HT-29 (cell line): Measurements from ENCODE around the gene CCM2. TPM values are rescaled to one million over a fixed set of nuclear protein-coding genes. Genes with fewer than 3 reads are reported as not detected.
"Not testable (repeated sequence)": the region's sequence is repeated elsewhere in the genome, so short reads cannot be mapped to it uniquely, and the experiment has no call there.

Experiments
- DNase-seq: peaks from one replicate; pipeline ENCODE4 v3.0.0-alpha.2; 2015; ENCODE audit warnings: low spot score
- total RNA-seq: library from RNA; depleted of rRNA; stranded (reverse); fragments of >200 nt; shearing (Covaris generic); gene quantifications from 2 replicates; pipeline ENCODE4 v1.2.3, GENCODE V29; 2014

Gene CCM2
- total RNA-seq, 1 experiment from 2014 or later, result 90.2 TPM

GRCh38 chr7:44999245-45000092 is 532 bp upstream of the CCM2 start:
- peak; percentile 99 for DNase-seq

DNA sequence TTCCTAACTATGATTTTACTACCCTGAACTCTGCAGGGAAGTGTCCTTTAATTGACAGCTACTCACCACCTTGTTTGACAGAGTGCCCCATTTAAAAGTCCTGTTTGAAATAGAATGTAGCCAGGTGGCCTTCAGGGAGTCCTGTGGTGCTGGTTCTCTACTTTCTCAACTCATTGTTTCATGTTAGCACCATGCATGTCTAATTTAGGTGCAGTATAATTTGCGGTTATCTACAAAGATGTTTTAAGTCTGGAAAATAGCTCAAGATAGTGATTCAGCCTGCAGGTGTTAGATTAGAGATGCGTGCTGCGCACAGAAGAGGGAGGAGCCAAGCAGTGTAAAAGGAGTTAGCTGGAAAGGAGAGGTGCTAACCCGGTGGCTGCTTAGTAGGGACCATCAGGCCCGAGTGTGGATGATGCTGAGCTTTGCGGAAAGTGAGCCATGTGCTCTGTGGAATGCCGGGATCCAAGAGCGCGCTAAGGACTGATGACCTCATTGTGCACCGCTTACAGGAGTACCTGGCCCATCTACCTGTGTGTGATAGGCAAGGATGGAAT is 1.2 kb downstream of the CCM2 start:
- peak; percentile 69 for DNase-seq

- DNase-seq, result no peak
These were observed 1.8 kb downstream of the CCM2 start for GRCh38 chr7:45001826-45002225.

- DNase-seq, result no peak
These were observed 3.8 kb downstream of the CCM2 start for GRCh38 chr7:45003789-45004188.

GRCh38 chr7:45007106-45007505 is 7.1 kb downstream of the CCM2 start:
- DNase-seq, result no peak

- DNase-seq, result no peak
These were observed 7.7 kb downstream of the CCM2 start for GRCh38 chr7:45007571-45008328.

DNA sequence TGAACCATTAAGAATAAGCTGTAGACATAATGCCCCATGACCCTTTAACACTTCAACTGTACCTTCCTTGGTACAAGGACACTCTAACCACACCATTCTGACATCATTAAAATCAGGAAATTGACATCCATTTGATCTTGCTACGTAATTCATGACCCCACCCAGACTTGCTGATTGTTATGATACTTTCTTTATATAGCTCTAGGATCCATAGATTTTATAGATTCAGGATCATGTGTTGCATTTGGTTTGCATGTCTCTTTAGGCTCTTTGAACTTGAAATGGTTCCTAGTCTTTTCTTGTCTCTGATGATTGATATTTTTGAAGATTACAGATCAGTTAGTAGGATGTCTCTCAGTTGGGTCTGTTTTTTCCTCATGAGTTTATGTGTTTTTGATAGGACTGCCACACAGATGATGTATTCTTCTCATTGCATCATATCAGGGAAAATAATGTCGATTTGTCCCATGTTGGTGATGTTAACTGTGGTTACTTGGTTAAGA is 13.5 kb downstream of the CCM2 start:
- DNase-seq, result no peak

- no peak for DNase-seq
These were observed 15.3 kb downstream of the CCM2 start for GRCh38 chr7:45015313-45015712.

- DNase-seq, result no peak
These were observed 17.3 kb downstream of the CCM2 start for GRCh38 chr7:45017253-45017652.

GRCh38 chr7:45020915-45021314 is 20.9 kb downstream of the CCM2 start:
- no peak for DNase-seq

DNA sequence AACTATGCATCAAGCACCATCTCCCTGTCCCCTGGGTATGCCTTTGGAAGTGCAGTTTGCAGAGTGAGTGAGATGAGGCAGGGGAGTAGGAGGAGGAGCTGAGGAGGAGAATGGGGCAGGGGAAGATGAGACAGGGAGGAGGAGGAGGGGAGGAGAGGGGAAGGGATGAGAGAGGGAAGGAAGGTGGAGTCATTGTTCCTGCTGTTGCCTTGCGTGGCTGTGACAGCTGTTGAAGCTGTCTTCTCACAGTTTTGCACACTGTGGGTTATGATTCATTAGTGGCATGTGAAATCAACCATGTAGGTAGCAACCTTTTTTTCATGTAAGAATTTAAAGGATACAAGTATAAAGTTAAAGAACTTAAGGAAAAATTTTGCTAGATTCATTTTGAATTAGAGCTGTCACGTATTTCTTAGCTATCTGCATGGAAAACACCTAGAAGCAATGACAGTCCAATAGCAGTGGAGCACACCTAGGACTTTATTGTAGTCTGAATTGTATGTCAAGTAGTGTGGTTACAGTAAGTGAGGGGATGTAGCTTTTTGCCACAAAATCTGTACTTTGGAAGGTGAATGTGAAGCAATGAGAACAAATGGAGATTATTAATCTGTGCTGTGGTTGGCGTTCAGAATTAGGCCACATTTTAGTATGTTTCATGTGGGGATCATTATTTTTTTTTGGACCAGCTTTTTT is 21.7 kb downstream of the CCM2 start:
- no peak for DNase-seq

- DNase-seq, result no peak
These were observed 24.2 kb downstream of the CCM2 start for GRCh38 chr7:45024126-45024744.

GRCh38 chr7:45025473-45025872 is 25.5 kb downstream of the CCM2 start:
- DNase-seq, result not testable (repeated sequence)

DNA sequence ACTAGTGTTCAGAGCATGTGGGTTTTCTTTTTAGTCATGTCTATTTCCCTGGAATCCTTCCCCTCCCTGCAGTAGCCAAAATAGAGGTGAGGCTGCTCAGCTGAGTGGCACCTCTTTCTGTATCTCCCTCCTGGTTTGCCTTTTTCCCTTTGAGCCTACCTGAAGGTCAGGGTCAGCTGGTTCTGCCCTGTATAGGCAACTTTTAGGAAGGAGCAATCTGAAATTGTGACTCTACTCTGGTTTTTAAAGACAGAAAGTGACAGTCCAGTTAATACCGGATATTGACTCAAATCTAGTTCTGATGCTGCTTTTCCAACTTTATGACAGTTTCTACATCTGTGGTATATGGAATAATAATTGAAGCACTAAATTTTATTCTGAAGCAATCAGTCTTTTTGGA is 26.0 kb downstream of the CCM2 start:
- DNase-seq, result no peak

DNA sequence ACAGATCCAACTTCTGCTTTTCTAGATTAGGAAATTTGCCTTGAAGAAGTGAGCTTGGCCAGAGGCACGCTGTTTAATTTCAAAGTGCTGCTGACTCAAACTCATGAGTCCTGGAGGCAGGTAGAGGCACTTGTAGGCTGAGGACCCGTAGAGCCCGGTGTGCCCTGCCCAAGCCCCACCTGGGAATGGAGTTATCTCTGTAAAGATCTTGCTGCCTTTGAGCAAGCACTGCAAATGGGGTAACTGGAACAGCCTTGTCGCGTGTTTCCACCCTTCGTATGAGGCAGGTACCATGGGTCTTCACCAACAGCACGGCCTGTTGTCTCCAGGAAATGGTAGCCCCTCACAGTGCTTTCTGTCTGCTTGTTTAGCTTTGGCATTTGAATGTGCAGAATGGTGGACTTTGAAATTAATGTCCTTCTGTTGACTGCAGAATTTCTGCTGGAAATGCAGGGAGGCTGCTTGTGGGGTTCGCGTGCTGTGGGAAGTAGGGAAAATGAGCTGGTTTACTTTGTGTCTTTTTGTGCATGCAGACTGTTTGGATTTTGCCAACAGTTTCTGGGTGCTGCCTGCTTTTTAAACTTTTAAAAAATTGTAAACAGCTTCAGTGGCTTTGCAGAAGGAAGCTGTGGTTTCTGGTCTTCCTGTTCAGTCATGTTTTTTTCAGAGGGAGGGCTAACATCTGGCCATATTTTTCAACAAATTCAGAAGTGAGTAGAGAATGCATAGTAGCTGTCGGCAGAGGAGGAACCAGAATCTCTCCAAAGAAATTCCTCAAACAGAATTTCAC is 27.2 kb downstream of the CCM2 start:
- no peak for DNase-seq

GRCh38 chr7:45027774-45028114 is 27.7 kb downstream of the CCM2 start:
- DNase-seq, result no peak

- DNase-seq, result no peak
These were observed 28.3 kb downstream of the CCM2 start for GRCh38 chr7:45028138-45028919.

DNA sequence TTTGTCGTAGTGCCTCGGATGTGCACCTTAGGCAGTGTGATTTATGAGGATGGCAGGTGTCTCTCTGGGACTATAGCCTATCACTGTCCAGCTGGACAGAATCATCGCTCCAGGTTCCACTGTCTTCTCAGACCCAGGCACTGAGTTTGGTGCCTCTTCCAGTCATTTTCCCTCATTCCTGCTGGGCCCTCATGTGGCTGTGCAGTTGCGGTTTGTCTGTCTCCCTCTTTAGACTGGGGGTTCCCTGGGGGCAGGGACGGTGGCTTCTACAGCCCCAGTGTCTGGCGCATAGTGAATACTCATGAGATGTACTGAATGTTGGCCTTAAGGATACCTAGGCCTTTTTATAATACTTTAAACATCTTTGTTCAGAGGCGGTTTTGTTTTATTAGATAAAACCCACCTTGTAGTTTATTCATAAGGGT is 28.9 kb downstream of the CCM2 start:
- DNase-seq, result no peak

GRCh38 chr7:45031829-45032228 is 31.8 kb downstream of the CCM2 start:
- DNase-seq, result no peak

- no peak for DNase-seq
These were observed 32.4 kb downstream of the CCM2 start for GRCh38 chr7:45032421-45032820.
